ENCODE measurements around the gene P2RX6. TPM values are rescaled to one million over a fixed set of nuclear protein-coding genes. Genes with fewer than 3 reads are reported as not detected.
"Not testable (repeated sequence)": the region's sequence is repeated elsewhere in the genome, so short reads cannot be mapped to it uniquely, and the experiment has no call there.

Gene P2RX6
- total RNA-seq, 2 experiments from 2014 or later: 0.14 to 0.69 TPM

- Histone ChIP-seq H3K9me3 (ENCODE audit: control insufficient read depth in 1 of 2, insufficient read depth in 1 of 2, low read length in 2 of 2) (peaks cover 0 to 7% of the 10 kb centered on the region in 2 experiments), H3K4me1 (ENCODE audit: insufficient read depth, low read length) (no peaks in the 10 kb centered on the region), H3K27me3 (ENCODE audit: control insufficient read depth in 1 of 2, insufficient read depth in 2 of 2, low read length in 2 of 2) (no peaks in the 10 kb centered on the region), H3K27ac (ENCODE audit: low read depth in 1 of 2, low read length in 2 of 2) (no peak overlapping the region), H3K36me3 (ENCODE audit: insufficient read depth, low read length) (no peaks in the 10 kb centered on the region), H3K4me3 (ENCODE audit: low read length) (no peak overlapping the region)
- H3K27ac Mint-ChIP-seq: no peak overlapping the region
- H3K27me3 Mint-ChIP-seq: peaks cover 4% of the 10 kb centered on the region
- ATAC-seq (ENCODE audit: poor library complexity) (no peak), DNase-seq (no peak)
- H3K36me3 Mint-ChIP-seq (ENCODE audit: low read depth): no peaks in the 10 kb centered on the region
- intact Hi-C loops (cut with DNase I, micrococcal nuclease): no loop called here
- ChIA-PET CTCF (no interaction called here), POLR2A (no interaction called here)
- TF ChIP-seq CTCF (IDR thresholded peaks at IDR 0.05): no peak
- no peaks in the 10 kb centered on the region for H3K9me3 Mint-ChIP-seq
- no peak overlapping the region for H3K4me3 Mint-ChIP-seq
- no peaks in the 10 kb centered on the region for H3K4me1 Mint-ChIP-seq (ENCODE audit: low read depth)
These were observed 53.8 kb downstream of the P2RX6 start for GRCh38 chr22:21068681-21069276.

GRCh38 chr22:21069375-21069774 lies 54.4 kb downstream of the P2RX6 start:
- H3K36me3 Mint-ChIP-seq (ENCODE audit: low read depth): no peaks in the 10 kb centered on the region
- H3K4me1 ChIP-seq (ENCODE audit: insufficient read depth, low read length): no peaks in the 10 kb centered on the region
- peaks cover 4% of the 10 kb centered on the region for H3K27me3 Mint-ChIP-seq
- CTCF ChIA-PET: no interaction called here
- TF ChIP-seq CTCF (IDR thresholded peaks at IDR 0.05): no peak
- H3K36me3 ChIP-seq (ENCODE audit: insufficient read depth, low read length): no peaks in the 10 kb centered on the region
- H3K27me3 ChIP-seq (ENCODE audit: control insufficient read depth in 1 of 2, insufficient read depth in 2 of 2, low read length in 2 of 2): no peaks in the 10 kb centered on the region
- ATAC-seq (ENCODE audit: poor library complexity) (no peak), DNase-seq (no peak)
- no peak overlapping the region for H3K27ac ChIP-seq (ENCODE audit: low read depth in 1 of 2, low read length in 2 of 2)
- no peak overlapping the region for H3K4me3 Mint-ChIP-seq
- H3K4me1 Mint-ChIP-seq (ENCODE audit: low read depth): no peaks in the 10 kb centered on the region
- no peak overlapping the region for H3K4me3 ChIP-seq (ENCODE audit: low read length)
- peaks cover 0 to 7% of the 10 kb centered on the region in 2 experiments for H3K9me3 ChIP-seq (ENCODE audit: control insufficient read depth in 1 of 2, insufficient read depth in 1 of 2, low read length in 2 of 2)
- intact Hi-C loops (cut with DNase I, micrococcal nuclease): no loop called here
- POLR2A ChIA-PET: no interaction called here
- no peak overlapping the region for H3K27ac Mint-ChIP-seq
- no peaks in the 10 kb centered on the region for H3K9me3 Mint-ChIP-seq

DNA sequence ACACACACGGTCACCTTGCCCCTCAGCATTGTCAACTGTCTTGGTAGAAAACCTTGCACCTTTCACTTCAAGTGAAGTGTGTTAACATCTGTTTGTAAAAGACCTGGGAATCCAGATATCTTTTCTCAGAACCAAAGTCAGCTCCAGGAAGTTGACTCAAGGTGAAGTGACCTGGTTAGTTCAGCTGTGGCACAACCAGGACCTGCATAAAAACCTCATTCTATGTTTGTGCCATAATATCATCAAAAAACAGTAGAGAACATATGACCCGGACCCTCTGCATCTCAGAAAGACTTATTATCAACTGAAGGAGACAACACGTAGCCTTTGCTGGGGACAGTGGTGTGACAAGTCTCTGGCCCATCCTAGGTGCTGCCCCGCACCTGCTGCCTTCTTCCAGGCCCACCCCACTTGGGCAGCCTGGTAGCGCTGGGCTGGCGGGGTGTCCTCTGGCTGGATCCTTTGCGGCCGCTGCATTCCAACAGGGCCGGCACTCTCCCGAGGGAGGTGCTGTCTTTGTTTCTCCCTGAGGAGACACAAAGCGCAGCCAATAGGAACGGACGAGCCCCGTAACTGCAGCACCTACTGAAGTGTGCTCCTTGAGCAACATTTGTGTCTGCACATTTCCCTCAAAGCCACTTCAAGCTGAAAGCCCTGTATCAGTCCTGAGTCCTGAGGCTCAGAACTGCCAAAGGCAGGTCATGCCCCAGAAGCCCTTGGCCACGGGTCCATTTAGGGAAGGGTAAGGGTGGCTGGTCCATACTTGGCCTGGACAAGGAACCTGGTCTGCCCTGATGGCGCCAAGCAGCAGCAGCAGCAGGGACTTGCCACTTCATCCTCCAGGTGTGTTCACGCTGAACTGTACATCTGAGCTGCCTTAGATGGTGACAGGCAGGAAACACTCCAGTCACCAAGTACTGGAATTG lies 56.0 kb downstream of the P2RX6 start:
- ChIA-PET POLR2A (no interaction called here), CTCF (no interaction called here)
- peaks cover 0 to 7% of the 10 kb centered on the region in 2 experiments for H3K9me3 ChIP-seq (ENCODE audit: control insufficient read depth in 1 of 2, insufficient read depth in 1 of 2, low read length in 2 of 2)
- DNase-seq (no peak), ATAC-seq (ENCODE audit: poor library complexity) (no peak)
- H3K36me3 ChIP-seq (ENCODE audit: insufficient read depth, low read length): no peaks in the 10 kb centered on the region
- Mint-ChIP-seq H3K27ac (no peak overlapping the region), H3K4me1 (ENCODE audit: low read depth) (no peaks in the 10 kb centered on the region), H3K9me3 (no peaks in the 10 kb centered on the region), H3K36me3 (ENCODE audit: low read depth) (no peaks in the 10 kb centered on the region), H3K27me3 (no peaks in the 10 kb centered on the region), H3K4me3 (no peak overlapping the region)
- no peak overlapping the region for H3K4me3 ChIP-seq (ENCODE audit: low read length)
- TF ChIP-seq CTCF (IDR thresholded peaks at IDR 0.05): no peak
- H3K27ac ChIP-seq (ENCODE audit: low read depth in 1 of 2, low read length in 2 of 2): no peak overlapping the region
- H3K27me3 ChIP-seq (ENCODE audit: control insufficient read depth in 1 of 2, insufficient read depth in 2 of 2, low read length in 2 of 2): no peaks in the 10 kb centered on the region
- H3K4me1 ChIP-seq (ENCODE audit: insufficient read depth, low read length): no peaks in the 10 kb centered on the region
- intact Hi-C loops (cut with DNase I, micrococcal nuclease): no loop called here

DNA sequence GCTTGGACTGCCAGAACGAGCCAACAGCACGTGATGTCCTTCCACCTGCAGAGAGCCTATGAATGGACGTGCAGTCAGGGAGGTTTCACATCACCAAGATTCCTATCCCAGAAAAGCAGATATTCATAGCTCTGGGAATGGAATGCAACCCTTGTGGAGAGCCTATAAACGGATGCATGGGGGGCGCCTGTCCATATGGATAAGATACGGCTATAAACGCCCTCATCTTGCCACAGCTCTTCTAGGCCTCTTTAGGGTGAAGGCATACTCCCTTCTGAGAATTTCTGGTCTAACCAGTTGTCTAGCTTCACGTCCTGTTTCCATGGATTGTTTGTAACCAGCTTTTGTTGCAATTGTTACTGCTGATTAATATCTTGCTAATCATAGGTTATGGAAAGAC lies 56.8 kb downstream of the P2RX6 start:
- not testable (repeated sequence) for H3K4me1 Mint-ChIP-seq (ENCODE audit: low read depth); DNase-seq

More for the DNA sequence above, 56.8 kb downstream of the P2RX6 start:
- H3K9me3 ChIP-seq (ENCODE audit: control insufficient read depth in 1 of 2, insufficient read depth in 1 of 2, low read length in 2 of 2); ATAC-seq (ENCODE audit: poor library complexity); POLR2A ChIA-PET; H3K27ac ChIP-seq (ENCODE audit: low read depth in 1 of 2, low read length in 2 of 2); H3K27ac Mint-ChIP-seq; H3K9me3 Mint-ChIP-seq; H3K36me3 ChIP-seq (ENCODE audit: insufficient read depth, low read length); H3K4me1 ChIP-seq (ENCODE audit: insufficient read depth, low read length); H3K36me3 Mint-ChIP-seq (ENCODE audit: low read depth); H3K27me3 ChIP-seq (ENCODE audit: control insufficient read depth in 1 of 2, insufficient read depth in 2 of 2, low read length in 2 of 2); intact Hi-C loops (cut with DNase I, micrococcal nuclease); H3K4me3 ChIP-seq (ENCODE audit: low read length); H3K4me3 Mint-ChIP-seq; CTCF ChIA-PET; H3K27me3 Mint-ChIP-seq: not testable (repeated sequence)
